IPS-NIHi7 (cell line): ENCODE results near the gene TMEFF2.

Source experiments
- DNase-seq: peaks from one replicate; pipeline ENCODE4 v3.0.0; 2012; ENCODE audit warnings: mixed read lengths; ENCODE audit errors: extremely low spot score

Gene TMEFF2

DNA sequence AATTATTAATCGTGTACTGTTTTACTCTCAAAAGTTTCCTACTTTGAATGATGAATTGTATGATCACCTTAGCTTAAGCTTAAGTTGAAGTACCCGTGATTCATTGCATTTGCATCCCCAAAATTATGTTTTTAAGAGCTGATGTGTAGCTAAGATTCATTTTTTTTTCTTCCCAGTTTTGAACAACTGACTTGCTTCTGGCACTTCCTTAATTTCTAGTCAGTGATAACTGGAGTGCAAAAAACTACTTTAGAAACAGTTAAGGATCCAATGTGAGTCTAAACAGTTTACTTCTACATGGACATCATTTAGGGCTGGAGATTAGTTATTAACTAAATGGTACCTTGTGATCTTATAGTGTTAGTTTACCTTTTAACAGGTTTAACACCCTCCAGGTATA is 223.9 kb downstream of the TMEFF2 start:
- no peak for DNase-seq

DNA sequence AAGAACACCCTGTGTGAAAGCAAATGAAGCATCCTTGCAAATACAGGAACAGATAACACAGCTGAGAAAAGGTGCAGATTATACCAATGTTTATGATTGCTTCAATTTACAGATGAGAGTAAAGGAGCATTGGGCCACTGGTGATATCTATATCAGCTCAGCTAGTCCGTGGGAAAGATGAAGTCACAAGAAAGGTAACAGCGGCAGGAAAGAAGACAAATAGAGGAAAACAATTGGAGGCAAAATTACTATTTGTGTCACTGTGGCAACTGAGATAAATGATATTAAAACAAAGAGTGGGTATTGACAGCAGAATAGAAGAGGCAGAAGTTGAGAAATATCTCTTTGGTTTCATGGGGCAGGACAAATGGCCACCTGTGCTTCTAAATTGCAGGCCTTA is 226.6 kb downstream of the TMEFF2 start:
- DNase-seq, result no peak

DNA sequence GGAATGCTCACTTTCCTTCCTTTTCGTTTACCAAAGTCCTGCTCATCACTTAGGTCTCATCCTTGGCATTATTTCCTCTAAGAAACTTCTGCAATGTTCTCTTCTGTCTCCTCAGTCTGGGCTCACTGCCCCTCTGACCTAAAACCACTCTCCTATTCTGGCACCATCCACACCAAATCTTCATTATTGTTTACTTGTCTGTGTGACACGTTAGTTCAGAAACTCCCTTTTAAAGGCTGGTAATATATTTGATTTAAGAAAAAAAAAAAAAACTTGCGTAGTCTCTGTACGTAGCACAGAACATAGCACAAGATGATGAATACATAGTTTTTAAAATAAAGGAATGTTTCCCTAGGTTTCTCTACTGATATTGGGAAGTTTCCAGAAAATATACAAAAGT is 229.0 kb downstream of the TMEFF2 start:
- DNase-seq, result no peak

DNA sequence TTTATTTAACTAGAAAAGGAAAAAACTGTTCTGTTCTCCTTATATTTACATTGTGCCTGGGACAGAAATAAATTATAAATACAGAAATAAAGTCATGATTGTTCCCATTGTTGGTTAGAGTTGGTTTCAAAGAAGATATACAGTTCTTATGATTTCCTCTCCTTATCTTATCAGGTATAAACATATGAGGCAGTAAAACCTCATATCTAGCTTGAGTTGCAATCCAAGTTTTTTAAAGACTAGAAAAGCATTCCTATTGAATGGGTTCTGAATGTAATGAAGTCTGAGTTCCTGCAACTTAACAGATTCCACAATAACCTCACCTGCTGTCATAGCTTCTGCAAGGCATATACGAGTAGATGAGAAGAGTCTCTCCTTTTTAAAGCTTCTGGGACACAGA is 233.2 kb downstream of the TMEFF2 start:
- no peak for DNase-seq

DNA sequence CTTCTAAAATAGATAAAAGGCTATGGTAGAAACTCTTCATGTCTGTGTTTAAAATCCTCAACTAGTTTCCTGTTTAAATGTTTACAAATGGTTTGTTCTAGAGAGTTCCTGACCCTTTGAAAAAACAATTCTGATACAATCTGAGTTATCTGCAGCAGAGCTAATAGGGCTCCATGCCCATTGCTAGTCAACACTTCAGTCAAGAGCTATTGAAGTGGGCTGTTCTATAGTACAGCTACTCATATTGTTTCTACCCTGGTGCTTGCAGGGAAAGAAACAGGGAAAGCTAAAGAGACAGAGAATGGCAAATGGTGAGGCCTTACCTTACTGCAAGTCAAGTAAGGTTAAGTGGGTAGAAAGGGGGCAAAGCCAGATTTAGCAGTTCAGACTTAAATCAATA is 235.5 kb downstream of the TMEFF2 start:
- no peak for DNase-seq

DNA sequence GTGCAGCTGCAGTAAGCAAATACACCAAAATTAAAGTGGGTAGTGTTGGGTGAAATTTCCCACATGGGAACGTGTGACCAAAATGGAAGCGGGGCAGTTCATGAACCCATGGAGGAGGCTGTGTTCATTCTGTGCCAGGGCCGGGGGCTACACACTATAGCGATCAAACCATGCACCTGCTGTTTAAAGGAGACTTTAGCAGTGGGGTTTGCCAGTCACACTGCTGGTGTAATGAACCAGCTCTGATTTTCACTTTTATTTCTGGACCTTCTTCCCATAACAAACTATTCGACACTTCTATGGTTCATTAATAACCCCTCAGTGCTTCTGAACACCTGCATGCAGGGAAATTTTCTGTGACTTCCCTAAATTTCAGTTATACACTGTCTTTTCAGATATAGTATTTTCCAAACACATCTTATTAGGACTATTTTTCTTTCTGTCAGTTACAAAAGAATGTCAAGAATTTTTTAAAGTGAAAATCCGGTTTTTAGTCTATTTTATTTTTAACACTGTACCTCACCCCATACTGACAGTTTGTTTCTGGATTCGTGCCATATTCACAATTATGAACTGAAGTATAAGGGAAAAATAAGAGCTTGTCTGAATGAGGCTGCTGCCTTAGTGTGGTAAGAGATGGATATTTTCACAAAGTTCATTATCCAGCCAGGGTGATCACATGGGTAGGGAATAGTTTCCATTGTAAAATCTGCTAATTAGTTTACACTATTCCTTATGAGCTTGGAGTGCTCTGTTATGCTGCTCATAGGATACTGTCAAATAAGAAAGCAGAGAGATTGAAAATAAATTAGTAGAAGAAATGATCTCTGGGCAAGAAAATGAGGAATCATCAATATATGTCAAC is 236.5 kb downstream of the TMEFF2 start:
- DNase-seq, result no peak

DNA sequence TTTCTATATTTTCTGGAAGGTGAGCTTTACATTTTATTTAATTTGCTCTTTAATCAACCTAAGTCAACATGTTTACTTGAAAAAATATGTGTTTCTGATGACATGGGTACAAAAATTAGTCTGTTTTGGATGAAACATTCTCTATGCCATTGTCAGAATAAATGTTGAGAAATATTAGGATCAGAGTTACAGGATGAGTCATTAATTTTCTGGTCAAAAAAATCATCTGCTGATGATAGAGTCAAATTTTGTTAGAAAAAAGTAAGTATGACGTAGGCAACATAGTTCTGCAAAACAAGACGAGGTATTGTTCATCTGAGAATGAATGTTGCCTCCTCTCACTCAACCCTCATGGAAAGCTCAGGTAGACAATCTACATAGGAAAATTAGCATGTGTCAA is 240.3 kb downstream of the TMEFF2 start:
- no peak for DNase-seq

DNA sequence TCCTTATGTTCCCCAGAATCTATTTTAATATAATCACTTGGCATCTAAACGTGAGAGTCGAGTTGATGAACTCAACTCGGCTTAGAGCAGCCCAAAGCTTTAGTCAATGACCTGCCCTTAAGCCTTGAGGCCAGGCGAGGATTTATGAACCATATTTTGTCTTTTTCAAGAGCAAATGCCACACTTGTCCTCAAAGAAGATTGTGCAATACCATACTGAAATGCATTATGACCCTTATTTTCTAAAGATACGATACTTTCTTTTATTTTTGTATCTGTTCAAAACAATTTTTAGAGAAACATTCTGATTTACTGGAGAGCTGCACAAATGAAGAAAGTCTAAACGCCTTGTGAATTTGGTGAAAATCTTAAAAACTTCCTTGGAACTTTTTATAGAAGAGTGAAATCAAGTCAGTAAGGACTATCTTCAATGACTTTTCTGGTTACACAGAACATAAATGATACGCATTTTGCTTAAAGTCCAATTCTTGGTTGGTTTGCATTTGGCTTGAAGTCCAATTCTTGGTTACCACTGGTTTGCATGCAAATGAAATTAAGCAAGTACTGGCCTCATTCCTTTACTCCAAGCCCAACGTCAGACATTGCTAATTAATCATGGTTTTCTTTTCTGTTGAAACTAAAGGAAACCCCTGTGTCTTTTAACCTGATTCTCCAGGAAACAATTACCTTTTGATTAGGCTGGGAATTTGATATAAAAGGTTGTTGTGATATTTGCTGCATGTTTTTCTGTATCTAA is 242.0 kb downstream of the TMEFF2 start:
- no peak for DNase-seq

DNA sequence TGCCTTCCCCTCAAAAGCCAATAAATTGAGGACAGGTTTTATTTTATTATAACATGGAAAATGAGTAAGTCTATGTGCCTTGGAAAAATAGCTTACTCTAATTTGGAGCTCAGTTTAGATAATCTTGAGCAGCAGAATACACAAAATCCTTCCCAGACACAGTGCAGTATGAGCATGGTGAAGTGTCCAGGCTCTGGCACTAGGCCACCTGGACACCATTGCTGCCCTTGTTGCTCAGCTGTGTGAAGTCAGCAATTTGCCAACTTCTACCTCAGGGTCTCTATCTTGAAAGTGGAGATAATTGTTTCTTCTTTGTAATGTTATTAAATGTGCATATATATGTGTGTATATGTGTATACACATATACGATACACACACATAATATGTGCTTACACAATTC is 242.9 kb downstream of the TMEFF2 start:
- DNase-seq, result no peak

DNA sequence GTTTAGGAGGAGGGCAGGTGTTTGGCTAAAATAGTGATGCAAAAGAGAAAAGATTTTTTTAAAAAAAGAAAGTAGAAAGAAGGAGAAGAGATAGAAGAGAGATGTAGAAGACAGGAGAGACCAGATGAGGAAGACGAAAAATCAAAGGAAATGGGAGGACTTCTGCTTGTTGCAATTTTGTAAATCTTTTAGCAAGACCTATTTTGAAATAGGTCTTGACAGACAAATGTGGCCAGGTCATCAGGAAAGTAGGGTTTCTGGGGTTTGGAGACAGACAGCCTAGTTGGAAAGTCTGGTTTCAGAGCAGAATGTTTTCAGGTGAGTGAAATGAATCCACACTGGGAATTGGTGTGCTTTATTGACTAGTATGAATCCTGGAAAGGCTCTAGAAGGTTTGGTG is 243.4 kb downstream of the TMEFF2 start:
- no peak for DNase-seq

DNA sequence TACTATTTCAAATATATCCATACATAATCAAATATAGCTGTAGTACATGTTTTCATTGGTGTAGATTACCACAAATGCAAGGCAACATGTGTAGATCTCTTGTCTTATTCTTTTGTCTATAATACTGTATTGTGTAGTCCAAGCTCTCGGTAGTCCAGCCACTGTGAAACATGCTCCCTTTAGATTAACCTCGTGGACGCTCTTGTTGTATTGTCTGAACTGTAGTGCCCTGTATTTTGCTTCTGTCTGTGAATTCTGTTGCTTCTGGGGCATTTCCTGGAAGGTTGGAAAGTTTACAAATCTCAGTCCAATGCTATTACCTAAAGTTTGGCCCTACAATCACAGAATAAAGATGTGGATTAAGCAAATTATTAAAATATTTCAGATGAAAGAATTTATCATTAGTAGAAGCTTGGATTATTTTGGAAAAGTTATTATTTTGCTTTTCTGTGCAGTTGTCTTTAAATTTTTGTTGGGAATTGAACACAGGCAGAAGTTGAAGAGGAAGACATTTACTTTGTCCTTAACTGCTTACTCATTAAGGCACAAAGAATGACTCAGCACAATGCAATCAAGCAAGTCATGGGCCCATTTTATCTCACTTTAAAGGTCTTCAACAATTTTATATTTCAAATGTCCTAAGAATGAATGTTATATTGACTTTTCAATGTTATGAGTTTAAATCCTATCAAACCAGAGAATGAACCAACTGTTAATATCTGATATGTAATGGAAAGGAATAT is 244.4 kb downstream of the TMEFF2 start:
- no peak for DNase-seq

DNA sequence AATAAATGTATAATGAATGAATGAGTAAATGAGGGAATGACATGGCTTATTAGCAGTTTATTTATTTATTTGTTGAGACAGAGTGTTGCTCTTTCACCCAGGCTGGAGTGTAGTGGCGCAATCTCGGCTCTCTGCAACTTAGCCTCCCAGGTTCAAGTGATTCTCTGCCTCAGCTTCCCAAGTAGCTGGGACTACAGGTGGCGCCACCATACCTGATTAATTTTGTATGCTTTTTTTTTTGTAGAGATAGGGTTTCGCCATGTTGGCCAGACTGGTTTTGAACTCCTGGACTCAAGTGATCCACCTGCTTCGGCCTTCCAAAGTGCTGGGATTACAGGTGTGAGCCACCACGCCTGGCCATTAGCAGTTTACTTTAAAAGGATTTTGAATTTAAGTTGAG is 247.5 kb downstream of the TMEFF2 start:
- no peak for DNase-seq

DNA sequence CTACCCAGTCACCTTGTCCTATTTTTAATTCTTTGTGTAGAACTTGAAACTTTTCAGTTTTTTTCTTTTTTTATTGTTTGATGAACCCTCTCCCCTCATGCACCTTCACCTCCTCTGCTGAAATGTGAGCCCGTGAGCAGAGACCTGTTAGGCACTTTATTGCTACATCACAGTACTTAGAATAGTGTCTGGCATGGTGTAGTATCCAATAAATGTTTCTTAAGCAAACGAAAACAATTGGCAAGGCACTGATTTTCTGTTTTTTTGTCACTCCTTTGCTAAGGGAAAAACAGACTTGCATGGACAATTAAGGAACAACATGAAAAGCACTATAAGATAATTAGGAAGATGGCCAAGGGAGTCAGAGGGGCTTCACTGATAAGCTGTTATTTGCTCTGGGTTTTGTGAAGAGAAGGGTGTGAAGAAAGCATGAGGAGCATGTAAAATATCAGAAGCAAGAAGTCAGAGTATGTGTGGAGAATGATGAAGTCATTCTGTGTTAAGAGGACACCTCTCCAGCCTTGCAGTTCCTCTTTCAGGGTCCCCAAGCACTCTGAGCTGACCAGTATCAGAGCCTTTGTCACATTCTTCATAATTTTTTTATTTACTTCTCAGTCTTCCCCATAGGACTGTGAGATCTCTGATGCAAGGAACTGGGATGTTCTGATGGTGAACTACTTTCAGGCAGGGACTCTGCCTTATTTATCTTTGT is 248.1 kb downstream of the TMEFF2 start:
- DNase-seq, result no peak

DNA sequence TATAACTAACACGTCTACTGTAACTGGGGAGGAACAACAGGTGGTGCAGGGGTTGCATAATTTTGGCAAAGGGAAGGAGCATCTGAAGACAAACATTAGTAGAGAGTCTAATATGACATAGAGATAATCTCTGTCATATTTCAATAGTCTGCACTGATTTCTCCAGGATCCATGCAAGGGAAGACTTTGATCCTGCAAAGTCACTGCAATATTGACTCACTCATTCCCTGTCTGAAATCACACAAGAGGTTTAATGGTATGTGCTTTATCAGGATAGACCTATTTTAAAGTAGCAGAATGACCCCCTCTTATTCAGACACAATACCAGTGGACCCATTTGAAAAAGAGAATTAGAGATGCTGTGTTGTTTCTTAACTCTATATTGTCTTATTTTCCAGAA is 249.1 kb downstream of the TMEFF2 start:
- no peak for DNase-seq

DNA sequence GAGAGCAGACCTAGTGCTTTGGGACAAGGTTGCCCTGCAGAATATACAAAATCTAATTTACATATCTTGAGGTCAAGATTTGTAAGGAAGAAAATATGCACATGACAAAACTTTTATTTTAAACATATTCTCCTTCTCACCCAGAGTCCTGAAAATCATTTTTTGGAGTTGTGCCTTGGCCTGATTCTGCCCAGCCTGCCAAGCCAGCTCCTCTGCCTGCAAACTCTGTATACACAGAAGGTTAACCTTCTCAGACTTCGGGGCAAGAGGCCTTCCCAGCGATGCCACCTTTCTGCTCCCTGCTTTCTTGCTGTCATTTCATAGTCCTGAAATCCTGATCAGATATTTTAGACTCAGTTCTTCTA is 252.0 kb downstream of the TMEFF2 start:
- DNase-seq, result no peak

DNA sequence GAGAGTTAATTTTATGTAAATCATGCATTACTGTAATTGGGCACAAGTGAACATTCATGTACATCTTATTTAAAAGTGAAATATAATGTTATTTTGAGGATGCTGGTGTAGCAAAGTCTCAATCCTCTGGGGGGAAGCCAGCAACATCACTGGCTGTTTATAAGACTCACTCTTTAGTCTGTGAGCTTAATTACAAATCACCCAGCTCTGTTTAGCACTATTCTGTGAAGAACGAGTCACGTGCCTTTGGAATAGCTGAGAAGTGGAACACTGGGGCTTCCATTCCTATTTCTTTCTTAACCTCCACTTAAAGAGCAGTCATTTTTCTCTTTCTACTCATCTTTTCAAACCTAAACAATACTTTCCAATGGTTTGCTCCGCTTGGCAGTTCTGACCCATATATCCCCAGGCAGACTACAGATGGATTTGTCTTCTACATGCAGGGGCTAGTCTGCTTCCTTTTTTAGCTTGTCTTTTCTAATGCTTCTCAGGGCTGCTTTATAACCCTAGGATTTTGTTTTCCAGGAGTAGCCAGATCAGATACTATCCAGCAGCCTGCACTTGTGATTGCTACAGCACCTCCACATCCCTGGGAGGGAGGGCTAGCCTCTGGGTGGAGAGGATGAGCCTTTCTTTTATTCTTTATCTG is 252.5 kb downstream of the TMEFF2 start:
- DNase-seq, result no peak

DNA sequence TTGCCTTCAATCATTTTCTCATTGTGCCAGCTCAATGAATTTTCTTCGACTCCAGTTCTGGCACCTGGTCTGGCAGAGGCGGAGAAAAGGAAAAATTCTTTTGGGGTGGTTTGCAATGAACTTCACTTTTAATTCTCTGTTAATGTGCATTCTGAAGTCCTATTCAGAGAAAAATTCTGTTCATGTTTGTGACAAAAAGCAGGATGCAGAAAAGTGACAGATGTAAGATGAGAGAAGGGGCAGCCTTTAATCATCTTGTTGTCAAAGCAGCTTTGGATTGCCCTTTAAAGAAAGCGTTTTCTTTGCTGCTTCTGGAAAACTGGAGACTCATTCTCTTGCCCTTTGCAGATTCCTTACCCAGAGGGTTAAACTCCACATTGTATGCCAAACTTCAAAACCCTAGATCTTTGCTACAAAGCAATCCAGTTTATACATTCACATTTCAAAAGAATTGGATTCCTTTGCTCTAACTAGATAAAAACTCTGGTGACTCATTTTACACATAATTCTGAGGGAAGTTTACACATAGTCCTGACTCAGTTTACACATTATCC is 253.3 kb downstream of the TMEFF2 start:
- no peak for DNase-seq

DNA sequence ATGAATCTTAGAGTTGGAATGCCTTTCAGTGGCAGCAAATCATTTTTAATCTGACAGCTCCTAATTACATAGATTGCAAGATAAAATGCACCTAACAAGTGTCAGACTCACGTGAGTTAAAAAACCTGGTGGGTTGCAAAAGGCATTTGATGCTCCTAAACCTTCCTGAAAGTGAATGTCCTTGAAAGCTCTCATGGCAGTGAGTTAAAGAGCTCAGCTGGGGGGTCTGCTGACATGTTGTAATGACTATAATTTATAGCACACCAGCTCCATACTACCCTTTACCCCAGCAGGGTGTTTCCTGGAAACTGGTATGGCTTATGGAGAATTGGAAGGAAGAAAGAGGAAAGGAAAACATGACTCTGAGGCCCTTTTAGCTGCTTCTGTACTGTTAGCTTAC is 256.0 kb downstream of the TMEFF2 start:
- DNase-seq, result no peak

DNA sequence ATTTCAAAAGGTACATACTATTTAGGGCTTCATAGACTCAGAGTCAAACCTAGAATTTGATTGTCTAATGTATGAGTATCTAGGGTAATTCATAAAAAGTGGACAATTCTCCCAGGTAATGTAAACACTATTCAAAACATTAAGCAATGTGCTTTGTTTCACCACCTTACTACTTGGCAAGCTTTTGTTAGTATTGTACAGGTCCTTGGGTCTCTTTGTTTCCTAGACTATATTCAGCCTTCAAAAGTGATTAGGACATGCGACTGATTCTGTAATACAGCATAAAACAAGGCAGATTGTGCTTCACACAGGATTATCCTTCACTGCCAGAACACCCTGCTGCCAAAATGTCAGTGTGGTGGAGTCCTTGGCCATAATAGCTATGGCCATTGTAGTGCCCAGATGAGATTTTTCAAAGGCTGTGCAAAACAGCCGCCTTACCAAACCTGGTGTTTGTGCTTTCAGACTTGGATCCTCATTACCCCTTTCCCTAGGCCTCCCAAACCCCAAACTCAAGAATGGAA is 257.8 kb downstream of the TMEFF2 start:
- no peak for DNase-seq

DNA sequence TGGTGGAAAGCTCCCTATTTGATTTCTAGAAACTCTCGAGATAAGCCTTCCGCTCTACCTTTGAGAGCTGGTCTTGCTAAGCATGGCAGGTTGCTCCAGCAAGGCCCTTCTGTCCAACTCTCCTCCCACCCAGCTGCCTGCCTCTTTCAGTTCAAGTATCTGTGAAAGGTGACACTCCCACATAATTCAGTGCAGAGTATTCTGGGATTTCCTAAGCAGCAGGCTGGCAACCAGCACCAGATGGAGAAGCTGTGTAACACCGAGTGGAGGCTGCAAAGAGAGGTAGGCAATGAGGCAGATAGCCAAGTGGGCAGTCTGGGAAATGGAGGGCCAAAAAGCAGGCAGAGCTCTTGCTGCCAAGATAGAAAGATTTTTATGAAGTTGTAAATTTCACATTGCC is 259.5 kb downstream of the TMEFF2 start:
- DNase-seq, result no peak
